Measurements from ENCODE around the gene SCNN1B.

Gene SCNN1B

GRCh38 chr16:23355106-23355670 is 53.1 kb downstream of the SCNN1B start:
- ChIA-PET CTCF (no interaction called here), POLR2A (no interaction called here)
- no peak for TF ChIP-seq CTCF (IDR thresholded peaks at IDR 0.05; ENCODE audit: insufficient read depth, low read length, missing control alignments)
- DNase-seq (ENCODE audit: low read depth, low spot score): no peak
- no peak overlapping the region for H3K4me3 ChIP-seq (ENCODE audit: low read depth, low read length)

GRCh38 chr16:23356941-23357340 is 54.8 kb downstream of the SCNN1B start:
- CTCF ChIA-PET: interaction anchor here (1.4 kb wide), 1 partner anchor 77 kb away, joined by 3 read pairs; no protein-coding TSS in a partner anchor
- DNase-seq (ENCODE audit: low read depth, low spot score): no peak
- POLR2A ChIA-PET: no interaction called here
- no peak for TF ChIP-seq CTCF (IDR thresholded peaks at IDR 0.05; ENCODE audit: insufficient read depth, low read length, missing control alignments)
- no peak overlapping the region for H3K4me3 ChIP-seq (ENCODE audit: low read depth, low read length)

GRCh38 chr16:23357761-23358290 is 55.7 kb downstream of the SCNN1B start:
- DNase-seq (ENCODE audit: low read depth, low spot score): no peak
- no peak for TF ChIP-seq CTCF (IDR thresholded peaks at IDR 0.05; ENCODE audit: insufficient read depth, low read length, missing control alignments)
- ChIA-PET POLR2A (no interaction called here), CTCF (interaction anchor here (1.4 kb wide), 1 partner anchor 77 kb away, joined by 3 read pairs; no protein-coding TSS in a partner anchor)
- no peak overlapping the region for H3K4me3 ChIP-seq (ENCODE audit: low read depth, low read length)

GRCh38 chr16:23359092-23359760 is 57.1 kb downstream of the SCNN1B start:
- ChIA-PET POLR2A (no interaction called here), CTCF (interaction anchor here (0.7 kb wide), 1 partner anchor 75 kb away, joined by 3 read pairs; no protein-coding TSS in a partner anchor)
- DNase-seq (ENCODE audit: low read depth, low spot score): no peak
- H3K4me3 ChIP-seq (ENCODE audit: low read depth, low read length): no peak overlapping the region
- TF ChIP-seq CTCF (IDR thresholded peaks at IDR 0.05; ENCODE audit: insufficient read depth, low read length, missing control alignments): no peak

GRCh38 chr16:23362460-23363317 is 60.6 kb downstream of the SCNN1B start:
- no peak overlapping the region for H3K4me3 ChIP-seq (ENCODE audit: low read depth, low read length)
- ChIA-PET POLR2A (no interaction called here), CTCF (no interaction called here)
- no peak for TF ChIP-seq CTCF (IDR thresholded peaks at IDR 0.05; ENCODE audit: insufficient read depth, low read length, missing control alignments)
- DNase-seq (ENCODE audit: low read depth, low spot score): no peak
